NCI-H82 treated with DMSO at 0.1 percent for 48 hours (cell line): ENCODE results near the gene FAM174B.
A peak's percentile ranks its signal among the peaks of the same experiment; 100 is the strongest.

Source experiments
- DNase-seq: peaks from one replicate; lab custom pipeline; 2025; ENCODE audit not compliant: unreplicated experiment; lab: John Stamatoyannopoulos, UW

Gene FAM174B

GRCh38 chr15:92655178-92655995 is at the start of gene FAM174B:
FAM174B (minus strand) TSS chr15:92655775.
- no peak for DNase-seq

- no peak for DNase-seq
Measured at GRCh38 chr15:92696096-92696495, 40.5 kb upstream of the FAM174B start.

- DNase-seq = peak; percentile 53
Measured at GRCh38 chr15:92693691-92694331, 38.2 kb upstream of the FAM174B start.

GRCh38 chr15:92690395-92690794 is 34.8 kb upstream of the FAM174B start:
- no peak for DNase-seq

GRCh38 chr15:92687746-92688145 is 32.2 kb upstream of the FAM174B start:
- no peak for DNase-seq

- DNase-seq = no peak
Measured at GRCh38 chr15:92687195-92687602, 31.6 kb upstream of the FAM174B start.

GRCh38 chr15:92683511-92683834 is 27.9 kb upstream of the FAM174B start:
- no peak for DNase-seq

GRCh38 chr15:92682741-92683510 is 27.4 kb upstream of the FAM174B start:
- no peak for DNase-seq

- DNase-seq = no peak
Measured at GRCh38 chr15:92681141-92681631, 25.6 kb upstream of the FAM174B start.

- peak; percentile 85 for DNase-seq
Measured at GRCh38 chr15:92677999-92678398, 22.4 kb upstream of the FAM174B start.

GRCh38 chr15:92676561-92676960 is 21.0 kb upstream of the FAM174B start:
- no peak for DNase-seq

GRCh38 chr15:92675485-92675884 is 19.9 kb upstream of the FAM174B start:
- no peak for DNase-seq

- DNase-seq = no peak
Measured at GRCh38 chr15:92674347-92674746, 18.8 kb upstream of the FAM174B start.

- DNase-seq = no peak
Measured at GRCh38 chr15:92672102-92672501, 16.5 kb upstream of the FAM174B start.

GRCh38 chr15:92671406-92671805 is 15.8 kb upstream of the FAM174B start:
- no peak for DNase-seq

GRCh38 chr15:92670621-92671020 is 15.0 kb upstream of the FAM174B start:
- peak; percentile 15 for DNase-seq

GRCh38 chr15:92669432-92669831 is 13.9 kb upstream of the FAM174B start:
- peak; percentile 85 for DNase-seq

GRCh38 chr15:92668620-92669019 is 13.0 kb upstream of the FAM174B start:
- DNase-seq = no peak

GRCh38 chr15:92667970-92668485 is 12.5 kb upstream of the FAM174B start:
- DNase-seq = no peak

GRCh38 chr15:92667287-92667904 is 11.8 kb upstream of the FAM174B start:
- peak; percentile 44 for DNase-seq

GRCh38 chr15:92666780-92667179 is 11.2 kb upstream of the FAM174B start:
- DNase-seq = no peak
